RWPE1 (cell line): ENCODE results near the gene SHISA4.

Source experiments
- CTCF ChIA-PET: fragments of 350-600 bp; sonication (Branson Sonifier 250); formaldehyde crosslinking; extraction: SDS; loops from one replicate; lab custom pipeline; 2021; lab: Yijun Ruan, JAX
- POLR2A ChIA-PET: fragments of 400-600 bp; formaldehyde crosslinking; extraction: SDS; loops from one replicate; lab custom pipeline; 2020; ENCODE audit warnings: antibody characterized with exemption; ENCODE audit not compliant: low non-redundant PET; lab: Yijun Ruan, JAX
- DNase-seq: peaks from one replicate; pipeline ENCODE4 v3.0.0; 2012; ENCODE audit warnings: low spot score
- H3K27ac ChIP-seq: fragments of 450-650 bp; 2 replicates; pipeline ENCODE4 v1.5.1; 2017
- CTCF ChIP-seq: fragments of 450-650 bp; conservative IDR thresholded peaks from 2 replicates; pipeline ENCODE4 v1.5.1; 2017; ENCODE audit warnings: low read depth, mild to moderate bottlenecking

The SHISA4 gene

GRCh38 chr1:201885531-201886075 is 3.1 kb upstream of the SHISA4 start:
- no peak for TF ChIP-seq CTCF
- ChIA-PET CTCF (interaction anchor here (0.5 to 2.5 kb wide), 2 partner anchors 10 to 69 kb away, joined by 3 to 23 read pairs; no protein-coding TSS in a partner anchor), POLR2A (interaction anchor here (0.7 kb wide), 1 partner anchor 98 kb away, joined by 3 read pairs; the partner anchor contains the start of gene RNPEP)

GRCh38 chr1:201886103-201886885 is 2.4 kb upstream of the SHISA4 start:
- no peak for TF ChIP-seq CTCF
- CTCF ChIA-PET, result interaction anchor here (0.7 to 2.5 kb wide), 5 partner anchors 9 to 236 kb away, joined by 3 to 23 read pairs (median 3); no protein-coding TSS in a partner anchor
- POLR2A ChIA-PET, result interaction anchor here (0.6 to 1.4 kb wide), 3 partner anchors 8 to 116 kb away, joined by 3 to 4 read pairs (median 3); partner anchors contain the start of gene TIMM17A
- peak overlapping the region; percentile 78 for H3K27ac ChIP-seq
- DNase-seq, result no peak

More at GRCh38 chr1:201885531-201886075, 3.1 kb upstream of the SHISA4 start:
- peak overlapping the region; percentile 78 for H3K27ac ChIP-seq
- DNase-seq, result peak; percentile 87

GRCh38 chr1:201887116-201887866 is 1.4 kb upstream of the SHISA4 start:
- CTCF ChIA-PET, result interaction anchor here (0.7 to 2.5 kb wide), 6 partner anchors 8 to 235 kb away, joined by 3 to 23 read pairs (median 4); no protein-coding TSS in a partner anchor
- no peak for TF ChIP-seq CTCF
- POLR2A ChIA-PET, result interaction anchor here (0.6 to 1.4 kb wide), 3 partner anchors 11 to 115 kb away, joined by 3 read pairs; partner anchors contain the start of gene TIMM17A
- H3K27ac ChIP-seq, result no peak overlapping the region
- no peak for DNase-seq

- H3K27ac ChIP-seq, result no peak overlapping the region; the same call in 1 of the 2 replicates
- ChIA-PET POLR2A (no interaction called here), CTCF (interaction anchor here (0.7 to 2.3 kb wide), 6 partner anchors 12 to 1378 kb away, joined by 3 to 7 read pairs (median 4); no protein-coding TSS in a partner anchor)
- no peak for TF ChIP-seq CTCF
- no peak for DNase-seq
These were observed 631 bp downstream of the SHISA4 start for GRCh38 chr1:201889090-201889968.

GRCh38 chr1:201890223-201890622 is 1.5 kb downstream of the SHISA4 start:
- no peak for DNase-seq
- CTCF ChIA-PET, result interaction anchor here (0.5 to 2.3 kb wide), 5 partner anchors 39 to 119 kb away, joined by 3 to 7 read pairs (median 3); no protein-coding TSS in a partner anchor
- no peak overlapping the region for H3K27ac ChIP-seq
- TF ChIP-seq CTCF, result no peak
- POLR2A ChIA-PET, result no interaction called here
